HepG2 (cell line): ENCODE results near the gene NKAIN4. TPM values are rescaled to one million over a fixed set of nuclear protein-coding genes. Genes with fewer than 3 reads are reported as not detected.
A peak's percentile ranks its signal among the peaks of the same experiment; 100 is the strongest.

Source experiments
- HOXA3 ChIP-seq: sonication (generic); formaldehyde crosslinking; IDR thresholded peaks from 2 replicates; pipeline ENCODE4 v1.5.0; 2020; ENCODE audit warnings: missing genetic modification reagents
- HOXA7 ChIP-seq: sonication (generic); formaldehyde crosslinking; IDR thresholded peaks from 2 replicates; pipeline ENCODE4 v1.8.1; 2022; ENCODE audit warnings: mild to moderate bottlenecking, missing genetic modification reagents, moderate library complexity
- KAT2B ChIP-seq: fragments of 150-350 bp; IDR thresholded peaks from 2 replicates; pipeline ENCODE4 v1.6.1; 2014; ENCODE audit warnings: low read depth, low read length, borderline replicate concordance
- KDM4B ChIP-seq: sonication (generic); formaldehyde crosslinking; IDR thresholded peaks from 2 replicates; pipeline ENCODE4 v1.4.0; 2020; ENCODE audit warnings: missing genetic modification reagents
- MZF1 ChIP-seq: sonication (generic); formaldehyde crosslinking; IDR thresholded peaks from 2 replicates; pipeline ENCODE4 v1.8.1; 2023; ENCODE audit warnings: mild to moderate bottlenecking, missing genetic modification reagents, borderline replicate concordance
- NCOR1 ChIP-seq: fragments of 200-600 bp; sonication (generic); IDR thresholded peaks from 2 replicates; pipeline ENCODE4 v1.7.0; 2017; ENCODE audit warnings: antibody characterized with exemption, low read length, borderline replicate concordance
- NFATC3 ChIP-seq: sonication (generic); formaldehyde crosslinking; IDR thresholded peaks from 2 replicates; pipeline ENCODE4 v1.5.1; 2020; ENCODE audit warnings: mild to moderate bottlenecking, missing genetic modification reagents
- ZNF143 ChIP-seq: sonication (generic); formaldehyde crosslinking; IDR thresholded peaks from 2 replicates; pipeline ENCODE4 v1.4.0; 2020; ENCODE audit warnings: missing genetic modification reagents
- ZNF225 ChIP-seq: sonication (generic); formaldehyde crosslinking; IDR thresholded peaks from 2 replicates; pipeline ENCODE4 v1.4.0; 2020; ENCODE audit warnings: mild to moderate bottlenecking, missing genetic modification reagents
- ZNF234 ChIP-seq: sonication (generic); formaldehyde crosslinking; conservative IDR thresholded peaks from 2 replicates; pipeline ENCODE4 v1.5.1; 2020; ENCODE audit warnings: mild to moderate bottlenecking, missing genetic modification reagents
- ZNF235 ChIP-seq: sonication (generic); formaldehyde crosslinking; IDR thresholded peaks from 2 replicates; pipeline ENCODE4 v1.8.1; 2023; ENCODE audit warnings: mild to moderate bottlenecking, missing genetic modification reagents, borderline replicate concordance
- ZNF253 ChIP-seq: sonication (generic); formaldehyde crosslinking; IDR thresholded peaks from 2 replicates; pipeline ENCODE4 v1.8.0; 2022; ENCODE audit warnings: mild to moderate bottlenecking, missing genetic modification reagents, borderline replicate concordance
- ZNF619 ChIP-seq: sonication (generic); formaldehyde crosslinking; IDR thresholded peaks from 2 replicates; pipeline ENCODE4 v1.4.0; 2020; ENCODE audit warnings: mild to moderate bottlenecking, missing genetic modification reagents
- ZSCAN20 ChIP-seq: sonication (generic); formaldehyde crosslinking; IDR thresholded peaks from 2 replicates; pipeline ENCODE4 v1.4.0; 2020; ENCODE audit warnings: missing genetic modification reagents, mild to moderate bottlenecking, borderline replicate concordance
- polyA plus RNA-seq, 8 experiments: library from polyadenylated mRNA; depleted of rRNA in 3 of 8; stranded (reverse) in 7 of 8; unstranded in 1 of 8; fragments of >200 nt; fragmentation: Illumina TruSeq in 4 of 8; extraction: Trizol in 4 of 8; gene quantifications; 2 replicates each; pipeline versions ENCODE4 v1.2.1 to v1.2.3, GENCODE V29; 2011 to 2016; ENCODE audit warnings: low read depth in 4 of 8, missing spikeins in 1 of 8, mixed read lengths in 1 of 8; ENCODE audit not compliant: insufficient read depth in 1 of 8
- total RNA-seq, 5 experiments: library from RNA; depleted of rRNA; stranded (reverse); fragments of >200 nt; fragmentation: Illumina TruSeq; extraction: Trizol; gene quantifications; 2 replicates each; pipeline ENCODE4 v1.2.3, GENCODE V29; 2016; ENCODE audit warnings: low read depth in 1 of 5
- TF ChIP-seq, protein P1 (sequence below), 2 experiments: sonication (generic) in 1 of 2; formaldehyde crosslinking in 1 of 2; IDR thresholded peaks; 2 replicates each; pipeline versions ENCODE4 v1.6.1 to v1.9.0; 2014 to 2022; ENCODE audit warnings: antibody characterized with exemption in 1 of 2, borderline replicate concordance in 1 of 2, inconsistent platforms in 1 of 2, low read depth in 1 of 2, missing genetic modification reagents in 1 of 2
- TF ChIP-seq, protein P2 (sequence below): sonication (generic); formaldehyde crosslinking; IDR thresholded peaks from 2 replicates; pipeline ENCODE4 v1.4.0; 2020; ENCODE audit warnings: missing genetic modification reagents, borderline replicate concordance
- TF ChIP-seq, protein P3 (sequence below): IDR thresholded peaks from 2 replicates; pipeline ENCODE4 v1.6.1; 2018; ENCODE audit warnings: missing genetic modification reagents

NKAIN4 gene
- total and polyA plus RNA-seq, 2 of the 13 experiments (the other 11 are each of a cell fraction or from before 2014, with no cell fraction given), result not detected

DNA sequence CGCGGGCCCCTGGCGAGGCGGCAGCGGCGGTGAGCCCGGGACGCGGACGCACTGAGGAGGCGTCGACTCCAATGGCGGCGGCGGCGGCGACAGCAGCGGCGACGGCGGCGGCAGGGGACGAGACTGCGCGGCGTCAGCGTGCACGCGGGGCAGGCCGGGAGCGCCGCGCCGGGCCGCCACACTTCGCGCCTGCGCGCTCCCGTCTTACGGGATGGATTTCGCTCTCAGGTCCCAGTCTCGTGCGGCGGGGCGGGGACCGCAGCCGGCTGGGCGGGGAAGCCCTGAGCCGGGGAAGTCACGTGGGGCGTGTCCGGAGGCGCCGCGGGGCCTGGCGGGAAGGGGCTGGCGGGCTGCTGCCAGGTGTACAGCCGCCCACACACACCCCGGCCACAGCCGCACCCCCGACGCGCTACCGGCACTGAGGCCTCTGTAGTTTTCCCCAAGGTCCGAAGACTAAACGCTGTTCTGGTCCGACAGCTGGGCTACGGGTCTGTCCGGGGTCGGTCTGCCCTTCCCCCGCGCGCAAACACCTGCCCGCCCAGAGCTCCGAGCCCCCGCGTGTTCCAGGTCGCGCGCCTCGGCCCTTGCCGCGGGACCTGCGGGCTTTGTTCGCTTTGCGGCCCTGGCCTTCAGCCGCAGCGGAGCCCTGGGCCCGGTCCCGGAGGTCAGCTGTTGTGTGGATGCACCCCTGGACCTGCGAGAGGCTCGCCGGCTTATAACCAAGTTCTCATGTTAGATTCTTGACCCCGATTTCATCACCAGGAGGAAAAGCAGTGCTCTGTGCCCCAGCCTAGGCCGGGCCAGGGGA, 38.0 kb downstream of the NKAIN4 start, which contains the start of gene YTHDF1 (continued):
- TF ChIP-seq, protein P1, sequence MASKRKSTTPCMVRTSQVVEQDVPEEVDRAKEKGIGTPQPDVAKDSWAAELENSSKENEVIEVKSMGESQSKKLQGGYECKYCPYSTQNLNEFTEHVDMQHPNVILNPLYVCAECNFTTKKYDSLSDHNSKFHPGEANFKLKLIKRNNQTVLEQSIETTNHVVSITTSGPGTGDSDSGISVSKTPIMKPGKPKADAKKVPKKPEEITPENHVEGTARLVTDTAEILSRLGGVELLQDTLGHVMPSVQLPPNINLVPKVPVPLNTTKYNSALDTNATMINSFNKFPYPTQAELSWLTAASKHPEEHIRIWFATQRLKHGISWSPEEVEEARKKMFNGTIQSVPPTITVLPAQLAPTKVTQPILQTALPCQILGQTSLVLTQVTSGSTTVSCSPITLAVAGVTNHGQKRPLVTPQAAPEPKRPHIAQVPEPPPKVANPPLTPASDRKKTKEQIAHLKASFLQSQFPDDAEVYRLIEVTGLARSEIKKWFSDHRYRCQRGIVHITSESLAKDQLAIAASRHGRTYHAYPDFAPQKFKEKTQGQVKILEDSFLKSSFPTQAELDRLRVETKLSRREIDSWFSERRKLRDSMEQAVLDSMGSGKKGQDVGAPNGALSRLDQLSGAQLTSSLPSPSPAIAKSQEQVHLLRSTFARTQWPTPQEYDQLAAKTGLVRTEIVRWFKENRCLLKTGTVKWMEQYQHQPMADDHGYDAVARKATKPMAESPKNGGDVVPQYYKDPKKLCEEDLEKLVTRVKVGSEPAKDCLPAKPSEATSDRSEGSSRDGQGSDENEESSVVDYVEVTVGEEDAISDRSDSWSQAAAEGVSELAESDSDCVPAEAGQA (IDR thresholded peaks at IDR 0.05; ENCODE audit: low read depth), result peak; percentile 79; the same call in 1 of the 2 replicates
- TF ChIP-seq, protein P1 (CRISPR knock-in tag; IDR thresholded peaks at IDR 0.05; ENCODE audit: borderline replicate concordance), result peak; percentile 93
- TF ChIP-seq ZNF235 (CRISPR knock-in tag) (peak; percentile 96), ZNF253 (CRISPR knock-in tag) (peak; percentile 95), HOXA7 (CRISPR knock-in tag) (no peak), ZNF225 (peak; percentile 90; the same call in 1 of the 2 replicates), MZF1 (CRISPR knock-in tag) (no peak), KDM4B (CRISPR knock-in tag) (no peak), ZNF234 (CRISPR knock-in tag) (peak; percentile 98), NFATC3 (CRISPR knock-in tag) (0 out of 2 replicates have a peak, but pooled peaks have one; percentile 66), HOXA3 (peak; percentile 95), NCOR1 (no peak; the same call in 1 of the 2 replicates), ZNF619 (CRISPR knock-in tag) (no peak), ZNF143 (CRISPR knock-in tag) (peak; percentile 89), ZSCAN20 (peak; percentile 88; the same call in 1 of the 2 replicates), KAT2B (no peak)
- TF ChIP-seq, protein P2, sequence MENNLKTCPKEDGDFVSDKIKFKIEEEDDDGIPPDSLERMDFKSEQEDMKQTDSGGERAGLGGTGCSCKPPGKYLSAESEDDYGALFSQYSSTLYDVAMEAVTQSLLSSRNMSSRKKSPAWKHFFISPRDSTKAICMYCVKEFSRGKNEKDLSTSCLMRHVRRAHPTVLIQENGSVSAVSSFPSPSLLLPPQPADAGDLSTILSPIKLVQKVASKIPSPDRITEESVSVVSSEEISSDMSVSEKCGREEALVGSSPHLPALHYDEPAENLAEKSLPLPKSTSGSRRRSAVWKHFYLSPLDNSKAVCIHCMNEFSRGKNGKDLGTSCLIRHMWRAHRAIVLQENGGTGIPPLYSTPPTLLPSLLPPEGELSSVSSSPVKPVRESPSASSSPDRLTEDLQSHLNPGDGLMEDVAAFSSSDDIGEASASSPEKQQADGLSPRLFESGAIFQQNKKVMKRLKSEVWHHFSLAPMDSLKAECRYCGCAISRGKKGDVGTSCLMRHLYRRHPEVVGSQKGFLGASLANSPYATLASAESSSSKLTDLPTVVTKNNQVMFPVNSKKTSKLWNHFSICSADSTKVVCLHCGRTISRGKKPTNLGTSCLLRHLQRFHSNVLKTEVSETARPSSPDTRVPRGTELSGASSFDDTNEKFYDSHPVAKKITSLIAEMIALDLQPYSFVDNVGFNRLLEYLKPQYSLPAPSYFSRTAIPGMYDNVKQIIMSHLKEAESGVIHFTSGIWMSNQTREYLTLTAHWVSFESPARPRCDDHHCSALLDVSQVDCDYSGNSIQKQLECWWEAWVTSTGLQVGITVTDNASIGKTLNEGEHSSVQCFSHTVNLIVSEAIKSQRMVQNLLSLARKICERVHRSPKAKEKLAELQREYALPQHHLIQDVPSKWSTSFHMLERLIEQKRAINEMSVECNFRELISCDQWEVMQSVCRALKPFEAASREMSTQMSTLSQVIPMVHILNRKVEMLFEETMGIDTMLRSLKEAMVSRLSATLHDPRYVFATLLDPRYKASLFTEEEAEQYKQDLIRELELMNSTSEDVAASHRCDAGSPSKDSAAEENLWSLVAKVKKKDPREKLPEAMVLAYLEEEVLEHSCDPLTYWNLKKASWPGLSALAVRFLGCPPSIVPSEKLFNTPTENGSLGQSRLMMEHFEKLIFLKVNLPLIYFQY (CRISPR knock-in tag), result no peak; the same call in 1 of the 2 replicates
- TF ChIP-seq, protein P3, sequence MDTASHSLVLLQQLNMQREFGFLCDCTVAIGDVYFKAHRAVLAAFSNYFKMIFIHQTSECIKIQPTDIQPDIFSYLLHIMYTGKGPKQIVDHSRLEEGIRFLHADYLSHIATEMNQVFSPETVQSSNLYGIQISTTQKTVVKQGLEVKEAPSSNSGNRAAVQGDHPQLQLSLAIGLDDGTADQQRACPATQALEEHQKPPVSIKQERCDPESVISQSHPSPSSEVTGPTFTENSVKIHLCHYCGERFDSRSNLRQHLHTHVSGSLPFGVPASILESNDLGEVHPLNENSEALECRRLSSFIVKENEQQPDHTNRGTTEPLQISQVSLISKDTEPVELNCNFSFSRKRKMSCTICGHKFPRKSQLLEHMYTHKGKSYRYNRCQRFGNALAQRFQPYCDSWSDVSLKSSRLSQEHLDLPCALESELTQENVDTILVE (CRISPR knock-in tag), result peak; percentile 90; the same call in 1 of the 2 replicates
